ENCODE results near the gene TAGLN. TPM values are rescaled to one million over a fixed set of nuclear protein-coding genes. Genes with fewer than 3 reads are reported as not detected.
A peak's percentile ranks its signal among the peaks of the same experiment; 100 is the strongest.

The TAGLN gene
- total and polyA plus RNA-seq, 2 experiments from 2014 or later, result 1,454 to 2,613 TPM

DNA sequence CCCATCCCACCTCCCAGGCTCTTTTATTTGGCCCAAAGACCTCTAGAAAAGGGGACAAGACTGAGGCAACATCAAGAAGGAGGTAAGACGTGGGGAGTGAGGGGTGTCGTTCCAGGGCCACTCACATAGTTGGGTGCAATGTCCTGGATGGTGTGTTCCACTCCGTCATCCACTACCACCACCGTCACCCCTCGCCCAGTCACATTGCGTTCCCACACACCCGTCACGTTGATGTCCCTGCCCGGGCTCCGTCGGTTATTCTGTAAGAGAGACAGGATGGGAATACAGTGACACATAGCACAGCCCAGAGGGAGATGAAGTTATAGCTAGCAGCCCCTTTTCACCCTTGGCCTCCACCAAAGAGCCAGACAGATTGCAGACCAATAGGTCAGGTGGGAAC, 28.9 kb downstream of the TAGLN start:
- H4K20me1 ChIP-seq (ENCODE audit: insufficient read depth), result no peaks in the 10 kb centered on the region
- H3K9me3 ChIP-seq (ENCODE audit: low read depth), result no peaks in the 10 kb centered on the region
- peaks cover 34% of the 10 kb centered on the region for H3K79me2 ChIP-seq (ENCODE audit: insufficient read depth)
- no peaks in the 10 kb centered on the region for H3F3A ChIP-seq (ENCODE audit: insufficient read depth)
- no peak overlapping the region for H2AFZ ChIP-seq
- in situ Hi-C loops (cut with MboI), result no loop called here
- H3K27me3 ChIP-seq (replicated peaks; ENCODE audit: insufficient read depth), result no peaks in the 10 kb centered on the region
- no peaks in the 10 kb centered on the region for H3K9me2 ChIP-seq (ENCODE audit: insufficient read depth)
- H3K4me3 ChIP-seq, result no peak overlapping the region
- peaks cover 11% of the 10 kb centered on the region for H3K4me1 ChIP-seq (ENCODE audit: insufficient read depth)
- no peak overlapping the region for H3K27ac ChIP-seq
- peaks cover 9% of the 10 kb centered on the region; the same call in 1 of the 2 replicates for H3K36me3 ChIP-seq (ENCODE audit: low read depth)
- no peak overlapping the region for H3K9ac ChIP-seq
- no peak for TF ChIP-seq EZH2phosphoT487 (IDR thresholded peaks at IDR 0.05; ENCODE audit: insufficient read depth, low read depth)
- no peak for TF ChIP-seq EZH2 (IDR thresholded peaks at IDR 0.05; ENCODE audit: insufficient read depth, poor library complexity, severe bottlenecking)
- no peak for DNase-seq
- 91 to 95% methylated on average over 11 of the region's 11 CpGs for WGBS, 2 experiments (ENCODE audit: low coverage in 1 of 2, low lambda C conversion rate in 2 of 2, missing lambda C conversion rate in 2 of 2)
- H3K4me2 ChIP-seq (ENCODE audit: unreplicated experiment), result no peak overlapping the region

DNA sequence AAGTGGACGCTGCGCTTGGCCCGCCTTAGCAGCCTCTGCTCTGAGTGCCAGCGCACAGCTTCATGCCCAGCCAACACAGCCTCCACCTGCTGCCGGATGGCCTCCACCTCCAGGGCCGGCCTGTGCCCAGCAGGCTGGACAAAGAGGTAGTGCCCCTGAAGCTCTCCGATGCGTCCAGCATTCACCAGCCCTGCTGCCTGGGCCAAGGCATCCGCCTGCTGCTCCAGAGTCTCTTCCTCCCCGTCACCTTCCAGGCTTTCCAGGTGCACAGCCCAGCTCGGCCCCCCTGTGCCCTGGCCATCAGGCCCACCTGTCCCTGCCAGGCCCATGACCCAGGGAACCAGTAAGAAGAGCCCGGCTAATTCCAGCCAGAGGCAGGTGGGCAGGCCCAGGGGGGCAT, 30.2 kb downstream of the TAGLN start:
- H2AFZ ChIP-seq, result no peak overlapping the region
- WGBS, 2 experiments (ENCODE audit: low coverage in 1 of 2, low lambda C conversion rate in 2 of 2, missing lambda C conversion rate in 2 of 2), result 85 to 90% methylated on average over 12 of the region's 12 CpGs
- TF ChIP-seq EZH2 (IDR thresholded peaks at IDR 0.05; ENCODE audit: insufficient read depth, poor library complexity, severe bottlenecking) (no peak), EZH2phosphoT487 (IDR thresholded peaks at IDR 0.05; ENCODE audit: insufficient read depth, low read depth) (no peak)
- H4K20me1 ChIP-seq (ENCODE audit: insufficient read depth), result no peaks in the 10 kb centered on the region
- H3K9me3 ChIP-seq (ENCODE audit: low read depth), result no peaks in the 10 kb centered on the region
- in situ Hi-C loops (cut with MboI), result no loop called here
- peaks cover 8% of the 10 kb centered on the region; the same call in 1 of the 2 replicates for H3K36me3 ChIP-seq (ENCODE audit: low read depth)
- H3K4me1 ChIP-seq (ENCODE audit: insufficient read depth), result peaks cover 21% of the 10 kb centered on the region
- H3K79me2 ChIP-seq (ENCODE audit: insufficient read depth), result peaks cover 48% of the 10 kb centered on the region
- peak overlapping the region; percentile 88; the same call in 1 of the 2 replicates for H3K9ac ChIP-seq
- H3K4me3 ChIP-seq, result no peak overlapping the region
- H3F3A ChIP-seq (ENCODE audit: insufficient read depth), result no peaks in the 10 kb centered on the region
- H3K27me3 ChIP-seq (replicated peaks; ENCODE audit: insufficient read depth), result no peaks in the 10 kb centered on the region
- DNase-seq, result no peak
- no peak overlapping the region for H3K27ac ChIP-seq
- no peaks in the 10 kb centered on the region for H3K9me2 ChIP-seq (ENCODE audit: insufficient read depth)
- H3K4me2 ChIP-seq (ENCODE audit: unreplicated experiment), result no peak overlapping the region

DNA sequence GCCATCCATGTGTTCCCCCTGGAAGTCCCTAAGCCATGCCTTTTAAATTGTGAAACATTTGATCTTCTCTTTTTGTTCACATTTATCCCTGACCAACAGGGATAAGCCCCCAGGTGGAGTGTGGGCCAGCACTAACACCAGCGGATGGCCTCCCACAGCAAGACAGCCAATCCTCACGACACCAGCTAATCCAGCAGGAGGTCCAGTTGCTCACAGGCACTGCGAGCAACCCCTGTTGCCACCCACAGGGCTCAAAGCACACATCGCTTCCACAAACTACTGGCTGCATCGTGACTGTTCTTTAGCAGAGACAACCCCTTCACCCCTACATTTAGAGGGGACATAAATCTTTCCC, 30.7 kb downstream of the TAGLN start:
- in situ Hi-C loops (cut with MboI), result no loop called here
- Histone ChIP-seq H4K20me1 (ENCODE audit: insufficient read depth) (no peaks in the 10 kb centered on the region), H3K4me3 (no peak overlapping the region), H2AFZ (no peak overlapping the region), H3K9ac (peak overlapping the region; percentile 88), H3K4me1 (ENCODE audit: insufficient read depth) (peaks cover 21% of the 10 kb centered on the region), H3K27ac (0 out of 2 replicates have a peak overlapping the region, but pooled peaks have one; percentile 26), H3K27me3 (replicated peaks; ENCODE audit: insufficient read depth) (no peaks in the 10 kb centered on the region), H3F3A (ENCODE audit: insufficient read depth) (no peaks in the 10 kb centered on the region), H3K9me2 (ENCODE audit: insufficient read depth) (no peaks in the 10 kb centered on the region), H3K36me3 (ENCODE audit: low read depth) (peaks cover 8% of the 10 kb centered on the region; the same call in 1 of the 2 replicates), H3K9me3 (ENCODE audit: low read depth) (no peaks in the 10 kb centered on the region), H3K4me2 (ENCODE audit: unreplicated experiment) (peak overlapping the region; percentile 100), H3K79me2 (ENCODE audit: insufficient read depth) (peaks cover 53% of the 10 kb centered on the region)
- 71 to 82% methylated on average over 5 of the region's 5 CpGs for WGBS, 2 experiments (ENCODE audit: low coverage in 1 of 2, low lambda C conversion rate in 2 of 2, missing lambda C conversion rate in 2 of 2)
- TF ChIP-seq EZH2phosphoT487 (IDR thresholded peaks at IDR 0.05; ENCODE audit: insufficient read depth, low read depth) (no peak), EZH2 (IDR thresholded peaks at IDR 0.05; ENCODE audit: insufficient read depth, poor library complexity, severe bottlenecking) (no peak)
- DNase-seq, result no peak

DNA sequence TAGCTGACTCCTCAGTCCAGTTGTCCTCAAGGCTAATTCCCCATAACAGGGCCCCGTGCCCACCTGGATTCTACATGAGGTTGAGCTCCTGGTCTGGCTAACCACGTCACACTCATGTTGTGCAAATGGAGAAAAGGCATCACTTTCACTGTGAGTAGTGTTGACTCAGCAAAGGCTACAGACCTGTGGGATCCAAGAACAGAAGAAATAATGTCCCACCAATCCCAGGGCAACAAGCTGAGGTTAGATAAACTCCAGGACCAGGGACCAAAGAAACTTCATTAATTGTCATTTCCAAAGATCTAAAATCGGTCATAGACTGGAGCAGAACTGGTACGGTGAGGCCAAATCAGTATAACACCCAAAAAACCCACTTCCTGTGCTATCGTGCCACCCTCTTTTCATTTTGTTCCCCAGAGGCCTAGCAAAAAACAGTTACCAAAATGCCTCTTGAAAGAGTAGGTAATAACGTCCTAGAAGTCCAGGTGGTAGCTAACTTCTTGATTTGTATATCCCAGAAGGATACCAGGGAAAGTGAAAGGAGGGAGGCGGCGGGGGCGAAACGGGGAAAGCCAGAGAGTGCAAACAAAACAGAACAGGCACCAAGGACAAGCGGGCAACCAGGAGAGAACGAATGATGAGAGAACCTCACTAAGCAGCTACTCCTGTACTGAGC, 31.3 kb downstream of the TAGLN start:
- Histone ChIP-seq H4K20me1 (ENCODE audit: insufficient read depth) (no peaks in the 10 kb centered on the region), H3K9ac (peak overlapping the region; percentile 88), H3K79me2 (ENCODE audit: insufficient read depth) (peaks cover 55% of the 10 kb centered on the region), H2AFZ (no peak overlapping the region), H3K4me2 (ENCODE audit: unreplicated experiment) (peak overlapping the region; percentile 100), H3K4me3 (peak overlapping the region; percentile 97), H3F3A (ENCODE audit: insufficient read depth) (no peaks in the 10 kb centered on the region), H3K4me1 (ENCODE audit: insufficient read depth) (peaks cover 21% of the 10 kb centered on the region), H3K27me3 (replicated peaks; ENCODE audit: insufficient read depth) (no peaks in the 10 kb centered on the region), H3K36me3 (ENCODE audit: low read depth) (peaks cover 7% of the 10 kb centered on the region; the same call in 1 of the 2 replicates), H3K9me3 (ENCODE audit: low read depth) (no peaks in the 10 kb centered on the region), H3K27ac (peak overlapping the region; percentile 77), H3K9me2 (ENCODE audit: insufficient read depth) (no peaks in the 10 kb centered on the region)
- 64 to 67% methylated on average over 12 of the region's 12 CpGs for WGBS, 2 experiments (ENCODE audit: low coverage in 1 of 2, low lambda C conversion rate in 2 of 2, missing lambda C conversion rate in 2 of 2)
- DNase-seq, result peak; percentile 67
- in situ Hi-C loops (cut with MboI), result no loop called here
- TF ChIP-seq EZH2phosphoT487 (IDR thresholded peaks at IDR 0.05; ENCODE audit: insufficient read depth, low read depth) (no peak), EZH2 (IDR thresholded peaks at IDR 0.05; ENCODE audit: insufficient read depth, poor library complexity, severe bottlenecking) (no peak)
